Transverse colon (tissue), 4 donors: Measurements from ENCODE around the gene C2CD2L. TPM values are rescaled to one million over a fixed set of nuclear protein-coding genes. Genes with fewer than 3 reads are reported as not detected.

ENCODE experiments used
- DNase-seq: peaks from one replicate; pipeline ENCODE4 v3.0.0-alpha.2; 2019
- H3K27ac ChIP-seq, 4 donors: fragments of 200-600 bp; sonication (generic); 2 replicates each; pipeline ENCODE4 v1.5.1; 2016 to 2018; ENCODE audit warnings: inconsistent platforms in 4 of 4
- H3K27me3 ChIP-seq: fragments of 200-600 bp; sonication (generic); 2 replicates; pipeline ENCODE4 v1.5.1; 2017; ENCODE audit warnings: inconsistent platforms
- H3K36me3 ChIP-seq, 4 donors: fragments of 200-600 bp; sonication (generic); 2 replicates each; pipeline ENCODE4 v1.5.1; 2017 to 2019; ENCODE audit warnings: inconsistent platforms in 4 of 4
- H3K4me1 ChIP-seq, 4 donors: fragments of 200-600 bp; sonication (generic); 2 replicates each; pipeline ENCODE4 v1.5.1; 2017 to 2020; ENCODE audit warnings: inconsistent platforms in 4 of 4
- H3K4me3 ChIP-seq, 4 donors: fragments of 200-600 bp; sonication (generic); 1 replicate in 1 of 4; 2 replicates in 3 of 4; pipeline versions ENCODE4 v1.5.1 to v1.6.1; 2017 to 2019; ENCODE audit warnings: inconsistent platforms in 4 of 4
- H3K9me3 ChIP-seq, 2 donors: fragments of 200-600 bp; sonication (generic); 2 replicates each; pipeline ENCODE4 v1.5.1; 2017 to 2019; ENCODE audit warnings: inconsistent platforms in 2 of 2
- CTCF ChIP-seq, 5 experiments: fragments of 200-600 bp in 3 of 5; fragments of 450-650 bp in 2 of 5; sonication (generic) in 3 of 5; IDR thresholded peaks; 1 replicate in 2 of 5; 2 replicates in 3 of 5; pipeline ENCODE4 v1.5.1; 2016 to 2017; ENCODE audit warnings: antibody characterized with exemption in 5 of 5, inconsistent platforms in 3 of 5, mild to moderate bottlenecking in 2 of 5, moderate library complexity in 1 of 5
- EP300 ChIP-seq: sonication (generic); formaldehyde crosslinking; IDR thresholded peaks from one replicate; pipeline ENCODE4 v1.6.1; 2017; ENCODE audit warnings: antibody characterized with exemption, low read depth
- POLR2A ChIP-seq: fragments of 450-650 bp; IDR thresholded peaks from one replicate; pipeline ENCODE4 v1.6.1; 2016; ENCODE audit warnings: antibody characterized with exemption, mild to moderate bottlenecking, moderate library complexity
- POLR2AphosphoS5 ChIP-seq, 3 donors: sonication (generic); formaldehyde crosslinking; IDR thresholded peaks; one replicate each; pipeline ENCODE4 v1.6.1; 2016; ENCODE audit warnings: antibody characterized with exemption in 3 of 3
- WGBS, 2 donors: methylation state at CpG; one replicate each; pipeline ENCODE4 v1.1.5; 2018; ENCODE audit warnings: low coverage in 1 of 2; 5-methylcytosine and 5-hydroxymethylcytosine counted together
- in situ Hi-C, 4 donors: fragments of 200-750 bp; cut with MboI; loops; one replicate each; pipeline versions ENCODE4 v1.15.0 to v1.15.1; 2017; ENCODE audit warnings: low sequenced_read_pairs in 3 of 4, low pct_ligation_motif_present in 1 of 4, low pct_unique_long_range_greater_than_20kb in 1 of 4
- intact Hi-C: fragments of 100-400 bp; cut with DNase I; formaldehyde crosslinking; loops from one replicate; pipeline ENCODE4 v1.15.1; 2023; ENCODE audit warnings: low total_unique reads
- total RNA-seq, 4 donors: library from RNA; depleted of rRNA; stranded (reverse); fragments of >200 nt; gene quantifications; one replicate each; pipeline ENCODE4 v1.1.0, GENCODE V29; 2016

C2CD2L gene
- total RNA-seq, 4 donors from 2014 or later, result 11.5 to 56.9 (median 32.7) TPM

DNA sequence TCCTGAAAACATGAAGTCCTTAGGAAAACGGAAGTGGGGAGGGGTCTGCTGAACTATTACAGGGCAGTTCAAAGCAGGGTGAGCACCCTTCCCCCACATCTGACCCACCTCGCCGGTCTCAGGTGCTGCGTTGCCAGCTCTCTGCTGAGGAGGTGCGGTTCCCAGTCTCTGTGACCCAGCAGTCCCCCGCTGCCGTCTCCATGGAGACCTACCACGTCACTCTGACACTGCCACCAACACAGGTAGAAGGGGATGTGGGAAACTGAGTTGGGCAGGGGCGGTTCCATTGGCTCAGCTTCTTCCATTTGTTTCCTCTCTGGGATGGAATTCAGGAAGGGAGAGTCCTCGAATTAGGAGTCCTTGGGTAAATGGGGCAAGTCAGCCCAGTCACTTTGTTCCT, 3.3 kb downstream of the C2CD2L start:
- peaks cover 0 to 22% (median 0%) of the 10 kb centered on the region in 4 donors for H3K36me3 ChIP-seq
- peaks cover 11 to 29% (median 20%) of the 10 kb centered on the region in 4 donors for H3K4me1 ChIP-seq
- no peaks in the 10 kb centered on the region for H3K27me3 ChIP-seq
- WGBS, 2 donors, result 82 to 87% methylated on average over 8 to 10 of the region's 10 CpGs
- DNase-seq, result no peak
- intact Hi-C loops (no loop called here), in situ Hi-C loops (no loop called here)
- TF ChIP-seq CTCF (IDR thresholded peaks at IDR 0.05) (no peak), EP300 (no peak), POLR2AphosphoS5 (IDR thresholded peaks at IDR 0.05) (no peak), POLR2A (no peak)
- no peak overlapping the region for H3K27ac ChIP-seq
- no peaks in the 10 kb centered on the region for H3K9me3 ChIP-seq
- H3K4me3 ChIP-seq, result no peak overlapping the region

DNA sequence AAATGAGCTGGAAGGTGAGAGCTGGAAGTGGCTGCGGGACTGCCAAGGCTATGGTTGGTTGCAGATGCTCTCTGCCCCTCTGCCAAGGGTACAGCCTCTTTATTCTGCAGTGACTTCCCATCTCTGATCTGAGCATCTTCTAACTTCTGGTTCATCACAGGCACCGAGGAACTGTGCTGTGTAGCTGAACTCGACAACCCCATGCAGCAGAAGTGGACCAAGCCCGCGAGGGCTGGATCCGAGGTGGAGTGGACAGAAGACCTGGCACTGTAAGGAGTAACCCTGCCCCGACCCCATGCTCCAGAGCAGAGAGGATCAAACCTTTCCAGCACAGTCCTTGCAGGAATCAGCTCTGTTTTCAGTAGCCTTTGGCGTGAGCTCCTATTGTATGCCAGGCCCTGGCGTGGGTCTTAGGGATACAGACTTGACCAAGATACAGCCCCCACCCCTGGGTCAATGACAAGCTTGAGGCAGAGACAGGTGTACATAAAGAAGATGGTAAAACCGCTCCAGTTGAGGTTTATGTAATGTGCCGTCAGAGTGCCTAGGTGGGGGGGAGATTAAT, 4.3 kb downstream of the C2CD2L start:
- no peak overlapping the region for H3K27ac ChIP-seq
- WGBS, 2 donors, result 95 to 100% methylated on average over 2 to 11 of the region's 11 CpGs
- H3K27me3 ChIP-seq, result no peaks in the 10 kb centered on the region
- in situ Hi-C loops (no loop called here), intact Hi-C loops (no loop called here)
- DNase-seq, result no peak
- peaks cover 0 to 25% (median 0%) of the 10 kb centered on the region in 4 donors for H3K36me3 ChIP-seq
- H3K9me3 ChIP-seq, result no peaks in the 10 kb centered on the region
- TF ChIP-seq EP300, result no peak
- no peak for TF ChIP-seq POLR2A
- no peak for TF ChIP-seq POLR2AphosphoS5 (IDR thresholded peaks at IDR 0.05)
- TF ChIP-seq CTCF (IDR thresholded peaks at IDR 0.05), result no peak
- peaks cover 10 to 26% (median 18%) of the 10 kb centered on the region in 4 donors for H3K4me1 ChIP-seq
- H3K4me3 ChIP-seq, result no peak overlapping the region

GRCh38 chr11:119112314-119113020, 5.3 kb downstream of the C2CD2L start:
- 88 to 93% methylated on average over 3 to 12 of the region's 12 CpGs for WGBS, 2 donors
- Histone ChIP-seq H3K27me3 (no peaks in the 10 kb centered on the region), H3K36me3 (peaks cover 0 to 25% (median 0%) of the 10 kb centered on the region in 4 donors), H3K27ac (no peak overlapping the region), H3K9me3 (no peaks in the 10 kb centered on the region), H3K4me3 (no peak overlapping the region), H3K4me1 (peaks cover 6 to 21% (median 15%) of the 10 kb centered on the region in 4 donors)
- no peak for TF ChIP-seq CTCF (IDR thresholded peaks at IDR 0.05)
- no peak for TF ChIP-seq POLR2AphosphoS5 (IDR thresholded peaks at IDR 0.05)
- no peak for TF ChIP-seq EP300
- no peak for TF ChIP-seq POLR2A
- no peak for DNase-seq
- in situ Hi-C loops, result no loop called here
- intact Hi-C loops, result no loop called here

GRCh38 chr11:119113716-119114115, 6.6 kb downstream of the C2CD2L start:
- Histone ChIP-seq H3K9me3 (no peaks in the 10 kb centered on the region), H3K4me1 (peaks cover 3 to 13% (median 8%) of the 10 kb centered on the region in 4 donors), H3K36me3 (peaks cover 0 to 25% (median 2%) of the 10 kb centered on the region in 4 donors), H3K27ac (no peak overlapping the region), H3K4me3 (no peak overlapping the region), H3K27me3 (no peaks in the 10 kb centered on the region)
- in situ Hi-C loops (no loop called here), intact Hi-C loops (no loop called here)
- 95 to 100% methylated on average over 1 to 9 of the region's 9 CpGs for WGBS, 2 donors
- TF ChIP-seq EP300 (no peak), CTCF (IDR thresholded peaks at IDR 0.05) (no peak), POLR2AphosphoS5 (IDR thresholded peaks at IDR 0.05) (no peak), POLR2A (no peak)
- DNase-seq, result no peak
